ENCODE results near the gene FTMT. TPM values are rescaled to one million over a fixed set of nuclear protein-coding genes. Genes with fewer than 3 reads are reported as not detected.

FTMT gene
- total RNA-seq, 1 donor from 2014 or later = not detected

- H3K4me1 Mint-ChIP-seq = no peaks in the 10 kb centered on the region
- DNase-seq (ENCODE audit: low spot score in 2 of 2, unreplicated experiment in 2 of 2) = no peak
- no peaks in the 10 kb centered on the region for H3K27me3 Mint-ChIP-seq (ENCODE audit: low read depth)
- H3K4me3 Mint-ChIP-seq = no peak overlapping the region
- TF ChIP-seq, protein P1, sequence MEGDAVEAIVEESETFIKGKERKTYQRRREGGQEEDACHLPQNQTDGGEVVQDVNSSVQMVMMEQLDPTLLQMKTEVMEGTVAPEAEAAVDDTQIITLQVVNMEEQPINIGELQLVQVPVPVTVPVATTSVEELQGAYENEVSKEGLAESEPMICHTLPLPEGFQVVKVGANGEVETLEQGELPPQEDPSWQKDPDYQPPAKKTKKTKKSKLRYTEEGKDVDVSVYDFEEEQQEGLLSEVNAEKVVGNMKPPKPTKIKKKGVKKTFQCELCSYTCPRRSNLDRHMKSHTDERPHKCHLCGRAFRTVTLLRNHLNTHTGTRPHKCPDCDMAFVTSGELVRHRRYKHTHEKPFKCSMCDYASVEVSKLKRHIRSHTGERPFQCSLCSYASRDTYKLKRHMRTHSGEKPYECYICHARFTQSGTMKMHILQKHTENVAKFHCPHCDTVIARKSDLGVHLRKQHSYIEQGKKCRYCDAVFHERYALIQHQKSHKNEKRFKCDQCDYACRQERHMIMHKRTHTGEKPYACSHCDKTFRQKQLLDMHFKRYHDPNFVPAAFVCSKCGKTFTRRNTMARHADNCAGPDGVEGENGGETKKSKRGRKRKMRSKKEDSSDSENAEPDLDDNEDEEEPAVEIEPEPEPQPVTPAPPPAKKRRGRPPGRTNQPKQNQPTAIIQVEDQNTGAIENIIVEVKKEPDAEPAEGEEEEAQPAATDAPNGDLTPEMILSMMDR (IDR thresholded peaks at IDR 0.05; ENCODE audit: unreplicated experiment) = no peak
- no peaks in the 10 kb centered on the region for H3K36me3 Mint-ChIP-seq
- no peak overlapping the region for H3K27ac Mint-ChIP-seq
- peaks cover 7% of the 10 kb centered on the region for H3K9me3 Mint-ChIP-seq
Measured at GRCh38 chr5:121834021-121834420, 17.7 kb upstream of the FTMT start.

GRCh38 chr5:121841892-121842291 lies 9.8 kb upstream of the FTMT start:
- TF ChIP-seq, protein P1 (IDR thresholded peaks at IDR 0.05; ENCODE audit: unreplicated experiment) = no peak
- H3K4me3 Mint-ChIP-seq = no peak overlapping the region
- no peaks in the 10 kb centered on the region for H3K36me3 Mint-ChIP-seq
- no peak for DNase-seq (ENCODE audit: low spot score in 2 of 2, unreplicated experiment in 2 of 2)
- no peak overlapping the region for H3K27ac Mint-ChIP-seq
- no peaks in the 10 kb centered on the region for H3K9me3 Mint-ChIP-seq
- H3K4me1 Mint-ChIP-seq = no peaks in the 10 kb centered on the region
- no peaks in the 10 kb centered on the region for H3K27me3 Mint-ChIP-seq (ENCODE audit: low read depth)

- Mint-ChIP-seq H3K36me3 (no peaks in the 10 kb centered on the region), H3K27ac (no peak overlapping the region), H3K27me3 (ENCODE audit: low read depth) (no peaks in the 10 kb centered on the region), H3K4me3 (no peak overlapping the region), H3K9me3 (peaks cover 9% of the 10 kb centered on the region), H3K4me1 (peaks cover 2% of the 10 kb centered on the region)
- DNase-seq (ENCODE audit: low spot score in 2 of 2, unreplicated experiment in 2 of 2) = no peak
- TF ChIP-seq, protein P1 (IDR thresholded peaks at IDR 0.05; ENCODE audit: unreplicated experiment) = no peak
Measured at GRCh38 chr5:121850272-121850671, 1.4 kb upstream of the FTMT start.

DNA sequence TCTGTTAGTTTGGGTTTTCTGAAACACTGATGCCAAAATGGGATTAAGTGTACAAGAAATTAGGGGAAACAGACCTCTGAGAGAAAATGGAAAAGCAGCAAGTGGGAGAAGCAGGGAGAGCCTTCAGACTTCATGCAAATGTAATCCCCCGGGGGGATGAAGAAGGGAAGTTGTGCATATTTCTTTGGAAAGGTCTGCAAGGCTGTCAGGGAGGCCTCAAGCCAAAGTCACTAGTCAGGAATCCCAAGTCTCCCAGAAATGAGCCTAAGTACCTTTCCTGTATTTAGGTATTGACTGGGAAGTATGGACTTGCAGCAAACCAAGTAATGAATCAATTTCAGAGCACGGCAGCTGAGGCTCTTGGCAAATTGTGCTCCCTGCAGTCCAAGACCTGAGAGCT lies 2.2 kb downstream of the FTMT start:
- H3K27me3 Mint-ChIP-seq (ENCODE audit: low read depth) = no peaks in the 10 kb centered on the region
- no peaks in the 10 kb centered on the region for H3K36me3 Mint-ChIP-seq
- no peak overlapping the region for H3K27ac Mint-ChIP-seq
- H3K4me1 Mint-ChIP-seq = peaks cover 2% of the 10 kb centered on the region
- H3K4me3 Mint-ChIP-seq = no peak overlapping the region
- DNase-seq (ENCODE audit: low spot score in 2 of 2, unreplicated experiment in 2 of 2) = no peak
- TF ChIP-seq, protein P1 (IDR thresholded peaks at IDR 0.05; ENCODE audit: unreplicated experiment) = no peak
- H3K9me3 Mint-ChIP-seq = peaks cover 9% of the 10 kb centered on the region

DNA sequence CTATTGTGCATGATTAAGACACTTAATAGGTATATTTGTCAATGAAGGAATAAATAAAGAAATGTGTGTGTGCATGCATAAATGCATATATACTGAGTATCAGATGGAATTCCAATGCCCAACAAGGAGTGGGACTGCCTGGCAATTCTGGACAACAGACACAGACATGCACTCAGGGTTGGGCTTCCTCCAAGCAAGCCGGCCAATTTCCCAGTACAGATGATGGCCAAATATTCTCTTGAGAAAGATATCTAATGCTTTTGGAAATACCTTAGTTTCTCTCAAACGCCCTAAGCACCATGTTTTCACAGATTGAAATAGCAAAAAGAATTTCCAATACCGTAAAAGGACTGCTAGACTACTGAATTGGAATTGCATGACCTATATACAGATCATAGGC lies 11.1 kb downstream of the FTMT start:
- no peak for DNase-seq (ENCODE audit: low spot score in 2 of 2, unreplicated experiment in 2 of 2)
- peaks cover 13% of the 10 kb centered on the region for H3K4me1 Mint-ChIP-seq
- no peaks in the 10 kb centered on the region for H3K9me3 Mint-ChIP-seq
- TF ChIP-seq, protein P1 (IDR thresholded peaks at IDR 0.05; ENCODE audit: unreplicated experiment) = no peak
- no peaks in the 10 kb centered on the region for H3K27me3 Mint-ChIP-seq (ENCODE audit: low read depth)
- no peak overlapping the region for H3K4me3 Mint-ChIP-seq
- no peaks in the 10 kb centered on the region for H3K36me3 Mint-ChIP-seq
- H3K27ac Mint-ChIP-seq = no peak overlapping the region

- H3K27ac Mint-ChIP-seq = no peak overlapping the region
Measured at GRCh38 chr5:121863753-121864285, 12.1 kb downstream of the FTMT start.

More at GRCh38 chr5:121863753-121864285, 12.1 kb downstream of the FTMT start:
- peaks cover 5% of the 10 kb centered on the region for H3K9me3 Mint-ChIP-seq
- H3K27me3 Mint-ChIP-seq (ENCODE audit: low read depth) = no peaks in the 10 kb centered on the region
- H3K36me3 Mint-ChIP-seq = no peaks in the 10 kb centered on the region
- TF ChIP-seq, protein P1 (IDR thresholded peaks at IDR 0.05; ENCODE audit: unreplicated experiment) = no peak
- H3K4me3 Mint-ChIP-seq = no peak overlapping the region
- H3K4me1 Mint-ChIP-seq = peaks cover 13% of the 10 kb centered on the region
- DNase-seq (ENCODE audit: low spot score in 2 of 2, unreplicated experiment in 2 of 2) = no peak
